ENCODE measurements around the gene RAB44. TPM values are rescaled to one million over a fixed set of nuclear protein-coding genes. Genes with fewer than 3 reads are reported as not detected.

RAB44 gene
- total RNA-seq, 1 experiment from 2014 or later: not detected

DNA sequence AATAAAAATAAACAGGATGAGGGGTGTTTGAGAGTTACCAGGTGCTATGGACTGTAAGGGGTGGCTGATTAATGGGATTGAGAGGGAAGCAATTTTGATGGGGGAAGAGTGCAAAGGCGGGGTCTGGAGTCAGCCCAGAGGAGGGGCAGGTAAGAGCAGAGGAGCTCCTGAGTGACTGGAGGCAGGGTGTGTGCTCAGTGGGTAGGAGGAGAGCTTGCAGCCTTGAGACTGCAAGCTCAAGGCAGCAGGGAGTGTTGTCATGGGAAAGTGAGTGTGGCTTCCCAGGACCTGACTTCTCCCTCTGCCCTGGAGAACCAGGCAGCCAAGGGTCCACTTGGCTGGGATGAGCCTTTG is 54.2 kb downstream of the RAB44 start:
- peak overlapping the region; percentile 60 for H3K27ac ChIP-seq
- no peaks in the 10 kb centered on the region for H4K20me1 ChIP-seq (ENCODE audit: insufficient read depth)
- POLR2A ChIA-PET (ENCODE audit: unreplicated experiment): no interaction called here
- no peaks in the 10 kb centered on the region for H3K9me2 ChIP-seq (ENCODE audit: insufficient read depth)
- TF ChIP-seq CTCF (conservative IDR thresholded peaks at IDR 0.05) (no peak), EZH2 (IDR thresholded peaks at IDR 0.05; ENCODE audit: low read depth) (no peak)
- CTCF ChIA-PET: interaction anchor here (0.6 kb wide), 1 partner anchor 184 kb away, joined by 3 read pairs; no protein-coding TSS in a partner anchor
- no peak overlapping the region for H2AFZ ChIP-seq
- H3F3A ChIP-seq (ENCODE audit: insufficient read depth, low read depth): peaks cover 34% of the 10 kb centered on the region; the same call in 1 of the 2 replicates
- no peak overlapping the region for H3K4me3 ChIP-seq
- H3K36me3 ChIP-seq (ENCODE audit: low read depth): no peaks in the 10 kb centered on the region
- H3K9me3 ChIP-seq (ENCODE audit: insufficient read depth, low read depth): no peaks in the 10 kb centered on the region
- H3K27me3 ChIP-seq (ENCODE audit: insufficient read depth, low read depth): no peaks in the 10 kb centered on the region
- H3K4me1 ChIP-seq (replicated peaks; ENCODE audit: insufficient read depth): peaks cover 60% of the 10 kb centered on the region
- DNase-seq: no peak
- H3K4me2 ChIP-seq: peak overlapping the region; percentile 49
- BruUV-seq (replicated peaks): no TSS peak
- no peaks in the 10 kb centered on the region for H3K79me2 ChIP-seq (ENCODE audit: low read depth)
- intact Hi-C loops (cut with micrococcal nuclease; ENCODE audit: unreplicated experiment): no loop called here

DNA sequence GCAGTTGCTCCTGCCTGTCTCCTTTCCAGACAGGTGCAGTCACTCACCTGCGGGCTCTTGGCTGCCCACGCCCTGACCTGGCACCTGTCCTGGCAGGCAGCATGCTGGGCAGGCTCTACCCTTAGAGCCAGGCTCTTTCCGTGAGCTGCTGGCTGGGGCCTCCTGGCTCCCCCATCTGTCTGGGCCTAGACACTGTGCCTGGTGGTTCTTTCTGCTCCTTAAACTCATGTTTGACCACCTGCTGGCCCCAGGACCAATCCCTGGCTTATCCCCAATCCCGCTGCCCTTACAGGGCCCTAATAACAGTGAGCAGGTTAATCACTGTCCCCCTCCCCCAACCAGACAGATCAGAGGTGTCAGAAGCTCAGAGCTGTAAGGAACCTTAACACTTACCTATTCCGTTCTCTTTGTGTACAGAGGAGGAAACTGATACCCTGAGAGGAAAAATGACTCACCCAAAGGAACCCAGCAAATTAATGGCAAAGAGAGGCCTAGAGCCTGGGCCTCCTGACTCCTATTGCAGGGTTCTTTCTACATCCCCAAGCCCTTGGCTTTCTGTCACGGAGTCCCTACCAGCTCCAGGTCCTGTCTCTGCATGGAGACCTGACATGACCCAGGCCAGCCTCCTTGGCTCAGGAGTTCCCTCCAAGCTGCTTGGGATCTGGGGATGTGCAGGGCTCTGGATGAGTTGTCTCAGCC is 54.7 kb downstream of the RAB44 start:
- CTCF ChIA-PET: interaction anchor here (0.6 kb wide), 2 partner anchors 137 to 184 kb away, joined by 3 read pairs; no protein-coding TSS in a partner anchor
- Histone ChIP-seq H3K4me3 (no peak overlapping the region), H3K9me3 (ENCODE audit: insufficient read depth, low read depth) (no peaks in the 10 kb centered on the region), H3K4me2 (peak overlapping the region; percentile 49), H3K9me2 (ENCODE audit: insufficient read depth) (no peaks in the 10 kb centered on the region), H3K27me3 (ENCODE audit: insufficient read depth, low read depth) (no peaks in the 10 kb centered on the region), H3K36me3 (ENCODE audit: low read depth) (no peaks in the 10 kb centered on the region), H3K4me1 (replicated peaks; ENCODE audit: insufficient read depth) (peaks cover 60% of the 10 kb centered on the region), H4K20me1 (ENCODE audit: insufficient read depth) (no peaks in the 10 kb centered on the region), H3K79me2 (ENCODE audit: low read depth) (no peaks in the 10 kb centered on the region), H3F3A (ENCODE audit: insufficient read depth, low read depth) (peaks cover 34% of the 10 kb centered on the region; the same call in 1 of the 2 replicates), H2AFZ (no peak overlapping the region), H3K27ac (peak overlapping the region; percentile 60)
- intact Hi-C loops (cut with micrococcal nuclease; ENCODE audit: unreplicated experiment): no loop called here
- peak; percentile 64 to 86 for DNase-seq
- no TSS peak for BruUV-seq (replicated peaks)
- no peak for TF ChIP-seq CTCF (conservative IDR thresholded peaks at IDR 0.05)
- TF ChIP-seq EZH2 (IDR thresholded peaks at IDR 0.05; ENCODE audit: low read depth): no peak
- POLR2A ChIA-PET (ENCODE audit: unreplicated experiment): interaction anchor here (0.5 to 0.7 kb wide), 3 partner anchors 296 to 1163 kb away, joined by 3 to 22 read pairs (median 6); no protein-coding TSS in a partner anchor

- POLR2A ChIA-PET (ENCODE audit: unreplicated experiment): interaction anchor here (0.6 to 0.7 kb wide), 3 partner anchors 88 to 297 kb away, joined by 3 read pairs; no protein-coding TSS in a partner anchor
- Histone ChIP-seq H3K27me3 (ENCODE audit: insufficient read depth, low read depth) (no peaks in the 10 kb centered on the region), H3K9me3 (ENCODE audit: insufficient read depth, low read depth) (no peaks in the 10 kb centered on the region), H3K9me2 (ENCODE audit: insufficient read depth) (no peaks in the 10 kb centered on the region), H2AFZ (no peak overlapping the region), H3K79me2 (ENCODE audit: low read depth) (no peaks in the 10 kb centered on the region), H3K4me1 (replicated peaks; ENCODE audit: insufficient read depth) (peaks cover 60% of the 10 kb centered on the region), H3K4me2 (peak overlapping the region; percentile 49), H3K4me3 (no peak overlapping the region), H4K20me1 (ENCODE audit: insufficient read depth) (no peaks in the 10 kb centered on the region), H3F3A (ENCODE audit: insufficient read depth, low read depth) (peaks cover 34% of the 10 kb centered on the region; the same call in 1 of the 2 replicates), H3K27ac (peak overlapping the region; percentile 60), H3K36me3 (ENCODE audit: low read depth) (no peaks in the 10 kb centered on the region)
- intact Hi-C loops (cut with micrococcal nuclease; ENCODE audit: unreplicated experiment): no loop called here
- DNase-seq: no peak
- no TSS peak for BruUV-seq (replicated peaks)
- CTCF ChIA-PET: interaction anchor here (0.5 to 0.6 kb wide), 2 partner anchors 138 to 934 kb away, joined by 3 to 9 read pairs; no protein-coding TSS in a partner anchor
- TF ChIP-seq CTCF (conservative IDR thresholded peaks at IDR 0.05): no peak
- no peak for TF ChIP-seq EZH2 (IDR thresholded peaks at IDR 0.05; ENCODE audit: low read depth)
Measured at GRCh38 chr6:36752886-36753506, 55.4 kb downstream of the RAB44 start.

Data from PC-9 (cell line).